ENCODE measurements around the gene C5orf58. TPM values are rescaled to one million over a fixed set of nuclear protein-coding genes. Genes with fewer than 3 reads are reported as not detected.

Gene C5orf58
- total and polyA plus RNA-seq, 2 donors (not counting 1 experiment from before 2014, with no cell fraction given) = not detected

GRCh38 chr5:170293273-170293672 lies 60.5 kb downstream of the C5orf58 start:
- Histone ChIP-seq H3K79me2 (ENCODE audit: control insufficient read depth, insufficient read depth, low read length) (peaks cover 20% of the 10 kb centered on the region), H3K9me3 (ENCODE audit: control extremely low read depth in 1 of 3, control insufficient read depth in 2 of 3, insufficient read depth in 1 of 3, low read length in 2 of 3) (no peaks in the 10 kb centered on the region), H3K4me3 (ENCODE audit: control extremely low read depth in 1 of 5, extremely low read depth in 1 of 5, insufficient read depth in 1 of 5, low read depth in 2 of 5, low read length in 4 of 5) (peak overlapping the region in 2 of 5 experiments; percentile 19 to 34), H2AFZ (ENCODE audit: insufficient read depth, low read depth, low read length, poor library complexity, severe bottlenecking) (no peak overlapping the region), H3K4me2 (replicated peaks; ENCODE audit: low read depth, low read length, poor library complexity, severe bottlenecking) (peak overlapping the region; percentile 40), H4K20me1 (ENCODE audit: control insufficient read depth, insufficient read depth, low read length, poor library complexity, severe bottlenecking) (no peaks in the 10 kb centered on the region), H3K27me3 (replicated peaks in 1 of 4; ENCODE audit: control extremely low read depth in 1 of 4, control insufficient read depth in 3 of 4, insufficient read depth in 4 of 4, low read length in 3 of 4) (peaks cover 0 to 45% (median 19%) of the 10 kb centered on the region in 4 experiments), H3K27ac (ENCODE audit: low read length in 2 of 2) (no peak overlapping the region), H3K4me1 (ENCODE audit: control insufficient read depth in 2 of 2, insufficient read depth in 2 of 2, low read length in 2 of 2) (peaks cover 59 to 70% of the 10 kb centered on the region in 2 donors), H3K9ac (ENCODE audit: low read length) (no peak overlapping the region), H3K36me3 (replicated peaks in 1 of 2; ENCODE audit: control extremely low read depth in 1 of 2, control insufficient read depth in 1 of 2, extremely low read depth in 1 of 2, insufficient read depth in 2 of 2, low read length in 1 of 2) (no peaks in the 10 kb centered on the region)
- Mint-ChIP-seq H3K4me1 (peaks cover 63% of the 10 kb centered on the region), H3K27me3 (peaks cover 36% of the 10 kb centered on the region), H3K27ac (peak overlapping the region; percentile 60), H3K9me3 (ENCODE audit: insufficient read depth) (no peaks in the 10 kb centered on the region), H3K4me3 (peak overlapping the region; percentile 30)
- peak; percentile 92 for ATAC-seq (ENCODE audit: low read depth)
- ChIA-PET POLR2A (interaction anchor here (1.0 to 1.9 kb wide), 2 partner anchors 14 to 45 kb away, joined by 3 to 10 read pairs; no protein-coding TSS in a partner anchor), CTCF (interaction anchor here (1.1 to 8.9 kb wide), 8 partner anchors 10 to 67 kb away, joined by 3 to 99 read pairs (median 12); no protein-coding TSS in a partner anchor)
- DNase-seq = peak; percentile 91
- intact Hi-C loops (cut with micrococcal nuclease) = loop anchor here (1.0 kb wide), 4 partner anchors 10 to 46 kb away; no protein-coding TSS in a partner anchor
- no peak for TF ChIP-seq CTCF (IDR thresholded peaks at IDR 0.05)
- TF ChIP-seq EZH2 (IDR thresholded peaks at IDR 0.05; ENCODE audit: borderline replicate concordance, insufficient read depth, low read depth, low read length, poor library complexity, severe bottlenecking) = no peak
- WGBS (ENCODE audit: insufficient coverage) = 3% methylated on average over 5 of the region's 6 CpGs

- intact Hi-C loops (cut with micrococcal nuclease) = no loop called here
- Histone ChIP-seq H3K27me3 (replicated peaks in 1 of 4; ENCODE audit: control extremely low read depth in 1 of 4, control insufficient read depth in 3 of 4, insufficient read depth in 4 of 4, low read length in 3 of 4) (peaks cover 0 to 49% (median 19%) of the 10 kb centered on the region in 4 experiments), H2AFZ (ENCODE audit: insufficient read depth, low read depth, low read length, poor library complexity, severe bottlenecking) (no peak overlapping the region), H3K27ac (ENCODE audit: low read length in 2 of 2) (no peak overlapping the region), H3K4me1 (ENCODE audit: control insufficient read depth in 2 of 2, insufficient read depth in 2 of 2, low read length in 2 of 2) (peaks cover 65 to 70% of the 10 kb centered on the region in 2 donors), H3K4me2 (replicated peaks; ENCODE audit: low read depth, low read length, poor library complexity, severe bottlenecking) (peak overlapping the region; percentile 40), H3K4me3 (ENCODE audit: control extremely low read depth in 1 of 5, extremely low read depth in 1 of 5, insufficient read depth in 1 of 5, low read depth in 2 of 5, low read length in 4 of 5) (peak overlapping the region in 1 of 5 experiments; percentile 7), H3K79me2 (ENCODE audit: control insufficient read depth, insufficient read depth, low read length) (peaks cover 20% of the 10 kb centered on the region), H4K20me1 (ENCODE audit: control insufficient read depth, insufficient read depth, low read length, poor library complexity, severe bottlenecking) (no peaks in the 10 kb centered on the region), H3K36me3 (replicated peaks in 1 of 2; ENCODE audit: control extremely low read depth in 1 of 2, control insufficient read depth in 1 of 2, extremely low read depth in 1 of 2, insufficient read depth in 2 of 2, low read length in 1 of 2) (no peaks in the 10 kb centered on the region), H3K9me3 (ENCODE audit: control extremely low read depth in 1 of 3, control insufficient read depth in 2 of 3, insufficient read depth in 1 of 3, low read length in 2 of 3) (no peaks in the 10 kb centered on the region), H3K9ac (ENCODE audit: low read length) (no peak overlapping the region)
- TF ChIP-seq EZH2 (IDR thresholded peaks at IDR 0.05; ENCODE audit: borderline replicate concordance, insufficient read depth, low read depth, low read length, poor library complexity, severe bottlenecking) (no peak), CTCF (IDR thresholded peaks at IDR 0.05) (no peak)
- Mint-ChIP-seq H3K4me1 (peaks cover 68% of the 10 kb centered on the region), H3K9me3 (ENCODE audit: insufficient read depth) (no peaks in the 10 kb centered on the region), H3K27me3 (peaks cover 34% of the 10 kb centered on the region), H3K4me3 (peak overlapping the region; percentile 17), H3K27ac (no peak overlapping the region)
- no CpG with 5 or more reads among the region's 3 CpGs for WGBS (ENCODE audit: insufficient coverage)
- CTCF ChIA-PET = interaction anchor here (1.1 to 8.9 kb wide), 8 partner anchors 11 to 68 kb away, joined by 3 to 99 read pairs (median 12); no protein-coding TSS in a partner anchor
- DNase-seq (no peak), ATAC-seq (ENCODE audit: low read depth) (no peak)
- POLR2A ChIA-PET = no interaction called here
Measured at GRCh38 chr5:170294057-170294456, 61.3 kb downstream of the C5orf58 start.

All from B cell (primary cell).